CMK (cell line): ENCODE results near the gene ARHGAP9.
"Not testable (repeated sequence)": the region's sequence is repeated elsewhere in the genome, so short reads cannot be mapped to it uniquely, and the experiment has no call there.

Experiments used
- DNase-seq: peaks from one replicate; pipeline ENCODE4 v3.0.0-alpha.2; 2010; ENCODE audit warnings: low read depth

ARHGAP9 gene

DNA sequence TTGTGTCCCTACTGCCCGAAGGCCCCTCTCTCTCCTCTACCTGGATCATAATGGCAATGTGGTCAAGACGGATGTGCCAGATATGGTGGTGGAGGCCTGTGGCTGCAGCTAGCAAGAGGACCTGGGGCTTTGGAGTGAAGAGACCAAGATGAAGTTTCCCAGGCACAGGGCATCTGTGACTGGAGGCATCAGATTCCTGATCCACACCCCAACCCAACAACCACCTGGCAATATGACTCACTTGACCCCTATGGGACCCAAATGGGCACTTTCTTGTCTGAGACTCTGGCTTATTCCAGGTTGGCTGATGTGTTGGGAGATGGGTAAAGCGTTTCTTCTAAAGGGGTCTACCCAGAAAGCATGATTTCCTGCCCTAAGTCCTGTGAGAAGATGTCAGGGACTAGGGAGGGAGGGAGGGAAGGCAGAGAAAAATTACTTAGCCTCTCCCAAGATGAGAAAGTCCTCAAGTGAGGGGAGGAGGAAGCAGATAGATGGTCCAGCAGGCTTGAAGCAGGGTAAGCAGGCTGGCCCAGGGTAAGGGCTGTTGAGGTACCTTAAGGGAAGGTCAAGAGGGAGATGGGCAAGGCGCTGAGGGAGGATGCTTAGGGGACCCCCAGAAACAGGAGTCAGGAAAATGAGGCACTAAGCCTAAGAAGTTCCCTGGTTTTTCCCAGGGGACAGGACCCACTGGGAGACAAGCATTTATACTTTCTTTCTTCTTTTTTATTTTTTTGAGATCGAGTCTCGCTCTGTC is 22.8 kb downstream of the ARHGAP9 start:
- DNase-seq = no peak

DNA sequence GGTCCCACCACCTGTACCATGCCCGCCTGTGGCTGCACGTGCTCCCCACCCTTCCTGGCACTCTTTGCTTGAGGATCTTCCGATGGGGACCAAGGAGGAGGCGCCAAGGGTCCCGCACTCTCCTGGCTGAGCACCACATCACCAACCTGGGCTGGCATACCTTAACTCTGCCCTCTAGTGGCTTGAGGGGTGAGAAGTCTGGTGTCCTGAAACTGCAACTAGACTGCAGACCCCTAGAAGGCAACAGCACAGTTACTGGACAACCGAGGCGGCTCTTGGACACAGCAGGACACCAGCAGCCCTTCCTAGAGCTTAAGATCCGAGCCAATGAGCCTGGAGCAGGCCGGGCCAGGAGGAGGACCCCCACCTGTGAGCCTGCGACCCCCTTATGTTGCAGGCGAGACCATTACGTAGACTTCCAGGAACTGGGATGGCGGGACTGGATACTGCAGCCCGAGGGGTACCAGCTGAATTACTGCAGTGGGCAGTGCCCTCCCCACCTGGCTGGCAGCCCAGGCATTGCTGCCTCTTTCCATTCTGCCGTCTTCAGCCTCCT is 23.4 kb downstream of the ARHGAP9 start:
- DNase-seq = no peak

DNA sequence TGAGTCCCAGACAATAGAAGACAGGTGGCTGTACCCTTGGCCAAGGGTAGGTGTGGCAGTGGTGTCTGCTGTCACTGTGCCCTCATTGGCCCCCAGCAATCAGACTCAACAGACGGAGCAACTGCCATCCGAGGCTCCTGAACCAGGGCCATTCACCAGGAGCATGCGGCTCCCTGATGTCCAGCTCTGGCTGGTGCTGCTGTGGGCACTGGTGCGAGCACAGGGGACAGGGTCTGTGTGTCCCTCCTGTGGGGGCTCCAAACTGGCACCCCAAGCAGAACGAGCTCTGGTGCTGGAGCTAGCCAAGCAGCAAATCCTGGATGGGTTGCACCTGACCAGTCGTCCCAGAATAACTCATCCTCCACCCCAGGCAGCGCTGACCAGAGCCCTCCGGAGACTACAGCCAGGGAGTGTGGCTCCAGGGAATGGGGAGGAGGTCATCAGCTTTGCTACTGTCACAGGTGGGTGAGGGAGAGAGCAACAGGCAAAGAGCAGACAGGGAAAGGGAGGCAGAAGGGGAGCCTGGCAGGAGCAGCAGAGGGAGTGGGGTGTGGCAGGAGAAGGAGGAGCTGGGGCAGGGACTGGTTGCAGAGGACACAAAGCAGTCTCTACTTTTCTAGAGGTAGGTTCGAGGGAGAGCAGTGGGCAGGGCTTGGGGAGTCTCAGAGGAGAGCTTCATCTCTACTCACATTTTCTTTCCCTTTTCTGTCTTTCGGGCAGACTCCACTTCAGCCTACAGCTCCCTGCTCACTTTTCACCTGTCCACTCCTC is 24.1 kb downstream of the ARHGAP9 start:
- no peak for DNase-seq

DNA sequence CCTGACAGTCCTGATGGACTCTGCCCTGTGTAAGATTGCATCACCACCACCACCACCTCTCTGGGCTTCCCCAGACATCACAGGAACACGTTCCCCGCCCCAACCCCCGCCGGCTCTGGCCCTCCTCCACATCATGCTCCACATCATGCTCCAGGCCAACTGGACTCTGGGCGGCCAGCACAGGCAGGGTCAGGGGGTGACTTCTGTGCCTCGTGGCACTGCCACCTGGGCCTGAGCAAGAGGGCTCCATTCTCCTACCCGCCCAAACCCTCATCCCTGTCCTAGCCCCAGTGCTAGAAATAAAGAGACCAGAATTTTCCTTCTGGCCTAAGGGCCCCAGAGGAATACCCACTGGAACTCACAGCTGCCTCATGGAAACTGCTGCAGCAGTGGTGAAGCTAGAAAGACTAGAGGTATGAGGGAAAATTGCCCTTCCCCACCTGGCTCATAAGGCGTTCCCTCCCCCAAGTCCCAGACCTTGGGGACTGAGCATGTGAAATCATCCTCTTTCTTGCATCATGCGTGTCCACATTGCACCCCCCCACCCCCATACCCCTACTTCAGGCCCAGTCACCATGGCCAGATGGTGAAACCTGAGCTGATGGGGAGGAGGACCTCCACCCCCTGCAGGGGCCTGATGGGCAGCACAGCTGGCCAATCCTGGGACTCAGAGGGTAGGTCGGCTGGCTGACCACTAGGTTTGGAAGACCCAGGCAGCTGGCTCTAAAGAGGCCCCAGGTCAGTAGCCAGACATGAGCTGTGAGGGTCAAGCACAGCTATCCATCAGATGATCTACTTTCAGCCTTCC is 24.9 kb downstream of the ARHGAP9 start, which contains the start of gene INHBE:
TSS of gene INHBE (plus strand) at position 742 of the 808 bp plus-strand sequence. CDS start 230 bp downstream, outside the sequence.
- DNase-seq = no peak

DNA sequence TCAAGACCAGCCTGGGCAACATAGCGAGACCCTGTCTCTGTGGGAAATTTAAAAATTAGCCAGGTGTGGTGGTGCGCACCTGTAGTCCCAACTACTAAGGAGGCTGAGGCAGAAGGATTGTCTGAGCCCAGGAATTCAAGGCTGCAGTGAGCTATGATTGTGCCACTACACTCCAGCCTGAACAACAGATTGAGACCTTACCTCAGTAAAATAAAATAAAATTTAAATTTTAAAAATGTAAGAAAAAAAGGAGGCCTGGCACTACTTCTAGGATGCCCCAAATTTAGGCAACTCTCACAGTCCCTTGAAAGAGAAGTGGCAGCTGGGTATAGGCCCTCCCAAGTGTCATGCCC is 25.5 kb downstream of the ARHGAP9 start:
- no peak for DNase-seq

DNA sequence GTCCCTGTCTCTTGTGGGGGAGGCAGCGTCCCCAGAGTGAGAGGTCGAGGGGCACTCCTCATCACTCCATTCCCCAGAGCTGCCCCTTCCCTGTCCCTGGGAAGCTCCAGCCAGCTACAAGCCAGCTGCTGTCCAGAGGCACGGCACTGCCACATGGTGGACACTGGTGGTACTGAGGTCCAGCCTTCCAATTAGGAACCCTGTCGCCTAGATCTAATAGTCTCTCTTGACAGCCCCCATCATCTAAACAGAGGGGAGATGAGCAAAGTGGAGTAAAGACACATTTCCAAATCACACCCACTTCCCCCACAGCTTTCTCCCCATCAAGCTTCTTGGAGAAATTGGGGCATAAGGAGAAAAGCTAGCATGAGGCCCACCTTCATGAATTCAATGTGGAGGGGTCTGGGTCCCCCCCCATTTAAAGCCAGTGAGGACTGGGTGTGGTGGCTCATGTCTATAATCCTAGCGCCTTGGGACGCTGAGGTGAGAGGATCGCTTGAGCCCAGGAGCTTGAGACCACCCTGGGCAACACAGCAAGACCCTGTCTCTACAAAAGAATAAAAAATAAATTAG is 26.6 kb downstream of the ARHGAP9 start:
- DNase-seq = no peak

DNA sequence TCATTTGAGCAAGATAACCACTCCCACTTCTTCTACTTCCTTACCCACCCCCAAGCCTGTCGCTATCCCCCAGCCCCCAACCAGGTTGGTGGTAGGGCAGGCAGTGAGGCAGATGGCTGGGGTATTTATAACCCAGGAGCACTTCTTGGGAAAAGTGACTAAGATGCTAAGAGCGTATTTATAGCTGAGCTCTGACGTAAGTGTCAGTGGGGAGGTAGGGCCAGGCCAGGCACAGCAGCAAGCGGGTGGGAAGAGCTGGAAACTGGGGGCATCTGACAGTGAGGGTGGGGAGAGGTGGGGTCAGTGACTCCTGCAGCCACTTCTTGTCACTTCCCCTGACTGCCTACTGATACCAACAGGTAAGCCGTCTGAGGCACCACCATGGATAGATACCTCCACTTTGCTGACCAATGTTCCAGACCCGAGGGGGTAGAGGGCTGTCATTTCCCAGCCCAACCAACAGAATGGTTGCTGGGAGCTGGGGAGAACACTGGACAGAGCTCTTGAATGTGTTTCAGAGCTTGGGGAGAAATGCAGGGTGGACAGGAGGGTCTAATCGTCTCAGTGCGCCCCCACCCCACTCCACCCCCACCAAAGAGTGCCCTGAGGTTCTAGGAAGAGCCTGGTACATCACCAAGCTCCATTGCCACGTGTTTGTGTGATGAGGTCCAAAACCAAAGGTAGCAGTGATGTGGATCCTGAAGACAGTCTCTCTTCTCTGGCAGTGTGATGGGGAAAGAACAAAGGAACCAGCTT is 27.3 kb downstream of the ARHGAP9 start:
- DNase-seq = no peak

DNA sequence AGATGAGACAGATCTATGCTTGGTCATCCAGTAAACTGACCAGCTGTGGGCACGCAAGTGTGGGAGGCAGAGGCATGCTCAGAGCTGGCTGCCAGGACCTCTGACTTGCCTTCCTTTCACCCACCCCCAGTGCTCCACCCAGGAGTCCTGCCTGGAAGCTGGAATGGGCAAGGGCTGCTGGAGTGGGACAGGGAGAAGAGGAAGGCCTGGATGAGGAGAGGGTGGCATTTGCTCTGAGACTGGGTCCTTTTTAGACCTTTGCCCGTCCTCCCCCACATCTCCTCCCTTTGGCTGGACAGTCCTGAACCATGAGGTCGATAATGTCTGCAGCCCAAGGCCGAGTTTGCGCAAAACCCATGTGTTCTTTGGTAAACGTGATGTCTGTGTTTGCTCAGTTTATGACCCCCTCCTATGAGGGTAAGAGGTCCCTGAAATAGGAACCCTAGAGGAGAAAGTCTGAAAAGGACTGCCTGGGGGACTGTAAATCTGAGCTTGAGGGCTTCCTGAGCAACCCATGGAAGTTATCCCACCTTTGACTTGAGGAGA is 28.4 kb downstream of the ARHGAP9 start:
- DNase-seq = no peak

DNA sequence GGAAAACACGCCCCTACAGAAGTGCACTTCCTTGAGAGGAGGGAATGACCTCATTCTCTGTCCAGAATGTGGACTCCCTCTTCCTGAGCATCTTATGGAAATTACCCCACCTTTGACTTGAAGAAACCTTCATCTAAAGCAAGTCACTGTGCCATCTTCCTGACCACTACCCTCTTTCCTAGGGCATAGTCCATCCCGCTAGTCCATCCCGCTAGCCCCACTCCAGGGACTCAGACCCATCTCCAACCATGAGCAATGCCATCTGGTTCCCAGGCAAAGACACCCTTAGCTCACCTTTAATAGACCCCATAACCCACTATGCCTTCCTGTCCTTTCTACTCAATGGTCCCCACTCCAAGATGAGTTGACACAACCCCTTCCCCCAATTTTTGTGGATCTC is 29.6 kb downstream of the ARHGAP9 start:
- DNase-seq = no peak

DNA sequence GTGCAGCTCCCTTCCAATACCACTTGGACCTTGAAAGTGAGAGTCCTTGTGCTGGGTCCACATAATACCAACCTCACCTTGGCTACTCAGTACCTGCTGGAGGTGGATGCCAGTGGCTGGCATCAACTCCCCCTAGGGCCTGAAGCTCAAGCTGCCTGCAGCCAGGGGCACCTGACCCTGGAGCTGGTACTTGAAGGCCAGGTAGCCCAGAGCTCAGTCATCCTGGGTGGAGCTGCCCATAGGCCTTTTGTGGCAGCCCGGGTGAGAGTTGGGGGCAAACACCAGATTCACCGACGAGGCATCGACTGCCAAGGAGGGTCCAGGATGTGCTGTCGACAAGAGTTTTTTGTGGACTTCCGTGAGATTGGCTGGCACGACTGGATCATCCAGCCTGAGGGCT is 30.3 kb downstream of the ARHGAP9 start:
- no peak for DNase-seq

DNA sequence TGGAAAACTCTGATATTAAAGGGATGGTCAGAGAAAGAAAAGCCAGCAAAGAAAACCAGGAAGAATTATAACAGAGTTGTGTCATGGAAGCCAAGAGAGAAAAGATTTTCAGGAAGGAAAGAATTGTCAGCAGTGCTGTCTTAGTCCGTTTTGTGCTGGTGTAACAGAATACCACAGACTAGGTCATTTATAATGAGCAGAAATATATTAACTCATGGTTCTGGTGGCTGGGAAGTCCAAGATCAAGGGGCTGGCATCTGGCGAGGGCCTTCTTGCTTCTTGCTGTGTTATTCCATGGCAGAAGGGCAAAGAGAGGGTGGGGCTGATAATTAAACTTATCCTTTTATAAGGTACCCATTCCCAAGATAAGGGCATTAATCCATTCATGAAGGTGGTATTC is 31.0 kb downstream of the ARHGAP9 start:
- no peak for DNase-seq

DNA sequence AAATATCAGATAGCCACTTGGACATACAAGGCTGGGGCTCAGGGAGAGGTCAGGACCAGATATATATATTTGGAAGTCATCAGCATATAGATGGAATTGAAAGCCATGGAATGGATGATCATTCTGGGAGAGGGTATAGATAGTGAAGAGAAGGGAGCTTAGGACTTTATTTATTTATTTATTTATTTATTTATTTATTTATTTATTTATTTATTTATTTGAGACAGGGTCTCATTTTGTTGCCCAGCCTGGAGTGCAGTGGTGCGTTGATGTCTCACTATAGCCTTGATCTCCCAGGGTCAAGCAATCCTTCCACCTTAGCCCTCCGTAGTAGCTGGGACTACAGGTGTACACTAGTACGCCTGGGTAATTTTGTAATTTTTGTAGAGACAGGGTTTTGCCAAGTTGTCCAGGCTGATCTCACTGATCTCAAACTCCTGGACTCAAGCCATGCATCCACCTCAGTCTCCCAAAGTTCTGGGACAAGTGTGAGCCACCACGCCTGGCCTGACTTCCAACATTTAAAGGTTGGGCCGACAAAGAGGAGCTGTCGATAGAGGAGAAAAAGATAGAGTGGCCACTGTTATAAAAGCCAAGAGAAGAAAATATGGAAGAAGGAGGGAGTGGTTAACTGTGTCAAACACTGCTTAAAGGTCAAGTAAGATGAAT is 33.2 kb downstream of the ARHGAP9 start:
- no peak for DNase-seq

DNA sequence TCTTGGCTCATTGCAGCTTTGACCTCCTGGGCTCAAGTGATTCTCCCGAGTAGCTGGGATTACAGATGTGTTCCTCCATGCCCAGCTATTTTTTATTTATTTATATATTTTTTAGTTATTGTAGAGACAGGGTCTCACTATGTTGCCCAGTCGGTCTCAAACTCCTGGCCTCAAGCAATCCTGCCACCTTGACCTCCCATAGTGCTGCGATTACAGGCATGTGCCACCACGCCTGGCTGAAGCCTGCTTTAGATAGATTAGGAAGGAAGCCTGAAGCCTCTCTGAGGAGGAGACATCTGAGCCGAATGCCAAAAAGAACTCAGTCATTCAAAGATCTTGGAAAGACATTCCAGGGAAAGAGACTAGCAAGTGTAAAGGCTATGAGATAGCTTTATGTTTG is 34.9 kb downstream of the ARHGAP9 start:
- no peak for DNase-seq

DNA sequence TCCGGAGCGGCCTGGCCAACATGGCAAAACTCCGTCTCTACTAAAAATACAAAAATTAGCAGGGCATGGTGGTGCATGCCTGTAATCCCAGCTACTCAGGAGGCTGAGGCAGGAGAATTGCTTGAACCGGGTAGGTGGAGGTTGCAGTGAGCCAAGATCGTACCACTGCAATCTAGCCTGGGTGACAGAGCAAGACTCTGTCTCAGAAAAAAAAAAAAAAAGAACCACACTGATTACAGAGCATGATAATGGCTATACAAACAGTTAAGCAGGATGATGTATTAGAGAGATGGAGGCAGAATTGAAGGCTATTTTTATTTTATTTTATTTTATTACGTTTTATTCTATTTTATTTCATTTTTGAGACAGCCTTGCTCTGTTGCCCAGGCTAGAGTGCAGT is 35.3 kb downstream of the ARHGAP9 start:
- DNase-seq = not testable (repeated sequence)

DNA sequence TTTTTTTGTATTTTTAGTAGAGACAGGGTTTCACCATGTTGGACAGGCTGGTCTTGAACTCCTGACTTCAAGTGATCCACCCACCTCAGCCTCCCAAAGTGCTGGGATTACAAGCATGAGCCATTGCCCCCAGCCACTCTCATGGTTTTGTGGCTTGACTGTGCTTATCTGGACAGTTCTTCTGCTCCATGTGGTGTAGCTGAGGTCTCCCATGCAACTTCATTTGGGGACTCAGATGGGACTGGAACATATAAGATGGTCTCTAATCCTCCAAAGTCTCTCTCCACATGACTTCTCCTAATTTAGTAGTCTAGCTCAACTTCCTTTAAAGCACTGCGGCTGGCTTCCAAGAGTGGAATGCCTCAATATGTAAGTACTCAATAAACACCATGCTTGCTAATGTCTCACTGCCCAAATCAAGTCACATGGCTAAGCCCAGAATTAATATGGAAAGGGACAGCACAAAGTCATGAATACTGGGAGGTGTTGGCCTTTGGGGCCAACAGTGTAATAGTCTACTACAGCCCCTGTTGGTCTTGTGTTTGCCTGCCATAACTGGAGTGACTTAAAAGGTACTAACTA is 37.7 kb downstream of the ARHGAP9 start:
- no peak for DNase-seq

DNA sequence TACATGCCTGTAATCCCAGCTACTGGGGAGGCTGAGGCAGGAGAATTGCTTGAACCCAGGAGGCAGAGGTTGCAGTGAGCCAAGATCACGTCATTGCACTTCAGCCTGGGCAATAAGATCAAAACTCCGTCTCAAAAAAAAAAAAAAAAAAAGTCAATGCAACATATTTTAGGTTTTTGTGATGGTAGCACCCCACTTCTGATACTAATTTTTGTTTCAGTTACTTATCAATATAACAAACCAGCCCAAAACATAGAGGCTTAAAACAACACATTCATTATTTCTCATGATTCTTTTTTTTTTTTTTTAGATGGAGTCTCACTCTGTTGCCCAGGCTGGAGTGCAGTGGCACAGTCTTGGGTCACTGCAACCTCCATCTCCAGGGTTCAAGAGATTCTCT is 38.3 kb downstream of the ARHGAP9 start:
- DNase-seq = not testable (repeated sequence)

DNA sequence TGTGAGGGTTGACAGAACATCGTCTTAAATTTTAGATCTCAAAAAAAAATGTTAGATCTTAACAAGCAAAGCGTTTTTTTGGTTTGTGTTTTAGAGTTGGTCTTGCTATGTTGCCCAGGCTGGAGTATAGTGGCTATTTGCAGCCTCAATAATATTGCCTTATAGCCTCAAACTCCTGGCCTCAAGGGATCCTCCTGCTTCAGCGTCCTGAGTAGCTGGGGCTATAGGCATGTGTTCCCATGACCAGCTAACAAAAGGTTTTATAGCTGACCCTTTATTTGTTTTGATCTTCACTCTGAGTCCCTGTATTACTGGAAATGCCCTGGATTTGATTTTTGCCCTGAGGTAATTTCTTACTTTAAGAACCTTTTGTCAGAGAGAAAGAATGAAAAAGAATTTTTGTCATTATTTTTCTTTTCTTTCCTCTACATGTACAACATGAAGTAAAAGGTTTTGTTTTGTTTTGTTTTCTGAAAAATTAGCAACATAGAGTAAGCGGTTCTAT is 39.9 kb downstream of the ARHGAP9 start:
- no peak for DNase-seq

DNA sequence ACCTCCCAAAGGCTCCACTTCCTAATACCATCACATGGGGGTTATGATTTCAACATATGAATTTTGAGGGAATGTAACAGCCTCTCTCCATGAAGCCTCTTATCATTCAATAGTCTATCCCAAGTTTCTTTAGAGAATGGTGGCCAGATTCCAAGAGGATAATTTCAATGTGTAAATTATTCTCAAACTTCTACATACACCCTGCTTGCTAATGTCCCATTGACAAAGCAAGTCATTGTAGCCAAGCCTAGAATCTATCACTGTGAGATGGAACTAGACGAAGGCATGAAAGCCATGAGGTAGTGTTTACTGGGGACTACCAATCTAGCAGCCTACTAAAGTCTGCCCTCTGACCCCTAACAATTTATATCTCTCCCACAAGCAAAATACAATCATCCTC is 41.3 kb downstream of the ARHGAP9 start:
- DNase-seq = no peak

DNA sequence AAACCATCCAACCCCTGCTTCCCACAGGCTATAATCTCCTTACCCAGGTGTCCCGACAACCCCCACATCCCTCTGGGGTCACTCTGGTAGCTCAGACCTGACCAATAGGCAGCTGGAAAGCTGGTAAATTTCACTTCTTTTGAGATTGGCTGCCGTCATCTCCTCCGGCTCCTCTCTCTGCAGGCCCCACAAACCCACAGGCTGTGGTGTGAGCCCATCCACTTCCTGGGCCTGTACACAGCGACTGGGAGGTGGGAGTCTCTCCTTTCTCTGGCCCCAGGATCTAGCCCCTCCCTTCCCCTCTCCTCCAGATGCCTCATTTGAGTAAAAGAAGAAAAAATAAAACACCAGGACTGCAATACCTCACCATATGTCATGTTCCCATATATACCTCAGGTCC is 44.4 kb downstream of the ARHGAP9 start:
- no peak for DNase-seq
